Measurements from ENCODE around the gene TRPV5. TPM values are rescaled to one million over a fixed set of nuclear protein-coding genes. Genes with fewer than 3 reads are reported as not detected.

The TRPV5 gene
- total and polyA plus RNA-seq, 2 donors (not counting 3 experiments of a cell fraction or from before 2014, with no cell fraction given) = not detected

DNA sequence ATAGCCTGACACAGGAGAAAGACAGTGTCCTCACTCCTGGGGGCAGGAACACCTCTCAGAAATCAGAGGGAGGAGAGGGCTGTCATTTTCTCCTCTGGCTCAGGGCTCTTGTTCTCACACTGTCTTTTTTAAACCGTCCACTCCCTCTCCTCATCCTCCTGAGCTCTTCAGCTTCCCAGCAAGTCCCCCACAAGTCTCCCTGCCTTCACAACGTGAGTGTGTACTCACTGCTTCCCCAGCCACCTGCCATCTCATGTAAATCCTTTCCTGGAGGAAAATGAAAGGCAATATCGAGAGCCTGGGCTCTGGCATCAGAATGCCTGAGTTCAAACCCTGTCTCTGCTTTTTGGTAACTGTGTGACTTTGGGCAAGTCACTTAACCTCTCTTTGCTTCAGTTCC lies 11.5 kb upstream of the TRPV5 start:
- ChIA-PET POLR2A (no interaction called here), CTCF (no interaction called here)
- BruUV-seq (replicated peaks) = no TSS peak
- no peaks in the 10 kb centered on the region for H4K20me1 ChIP-seq (replicated peaks; ENCODE audit: control insufficient read depth, extremely low read depth, insufficient read depth, low read length)
- H3K9ac ChIP-seq (replicated peaks; ENCODE audit: extremely low read depth, insufficient read depth, low read length) = no peak overlapping the region
- H3K4me1 ChIP-seq (ENCODE audit: control insufficient read depth, extremely low read depth, insufficient read depth, low read length) = no peaks in the 10 kb centered on the region
- DNase-seq (ENCODE audit: low read depth, low spot score) (no peak), FAIRE-seq (no peak)
- no peak overlapping the region for H3K4me3 ChIP-seq (replicated peaks in 1 of 3; ENCODE audit: insufficient read depth in 1 of 3, low read depth in 1 of 3, low read length in 3 of 3)
- no peak overlapping the region for H3K4me2 ChIP-seq (ENCODE audit: insufficient read depth, low read length)
- no peaks in the 10 kb centered on the region for H3K9me1 ChIP-seq (replicated peaks; ENCODE audit: control insufficient read depth, extremely low read depth, insufficient read depth, low read length)
- H3K9me3 ChIP-seq (replicated peaks; ENCODE audit: control insufficient read depth, insufficient read depth, low read length) = no peaks in the 10 kb centered on the region
- dilution Hi-C loops (cut with MboI; ENCODE audit: extremely low pct_ligation_motif_present, low sequenced_read_pairs) (no loop called here), intact Hi-C loops (cut with micrococcal nuclease) (no loop called here)
- H3K36me3 ChIP-seq (ENCODE audit: control insufficient read depth in 2 of 2, extremely low read depth in 1 of 2, insufficient read depth in 2 of 2, low read length in 2 of 2) = no peaks in the 10 kb centered on the region
- no peak overlapping the region for H3K27ac ChIP-seq (ENCODE audit: insufficient read depth, low read depth, low read length)
- H3K79me2 ChIP-seq (ENCODE audit: control insufficient read depth, insufficient read depth, low read length) = no peaks in the 10 kb centered on the region
- H2AFZ ChIP-seq (ENCODE audit: low read depth, low read length) = no peak overlapping the region
- TF ChIP-seq POLR2AphosphoS5 (IDR thresholded peaks at IDR 0.05; ENCODE audit: insufficient read depth, low read depth, low read length) = no peak
- no peak for TF ChIP-seq FOS (IDR thresholded peaks at IDR 0.05; ENCODE audit: borderline replicate concordance, insufficient read depth, low read length)
- no peak for TF ChIP-seq EZH2 (IDR thresholded peaks at IDR 0.05; ENCODE audit: borderline replicate concordance, low read depth, low read length, severe bottlenecking)
- TF ChIP-seq MYC (IDR thresholded peaks at IDR 0.05; ENCODE audit: low read depth, low read length) = no peak
- TF ChIP-seq POLR2A (IDR thresholded peaks at IDR 0.05; ENCODE audit: low read depth, low read length) = no peak
- TF ChIP-seq JUN (IDR thresholded peaks at IDR 0.05; ENCODE audit: borderline replicate concordance, insufficient read depth, insufficient read length, low read depth) = no peak
- TF ChIP-seq, protein P1, sequence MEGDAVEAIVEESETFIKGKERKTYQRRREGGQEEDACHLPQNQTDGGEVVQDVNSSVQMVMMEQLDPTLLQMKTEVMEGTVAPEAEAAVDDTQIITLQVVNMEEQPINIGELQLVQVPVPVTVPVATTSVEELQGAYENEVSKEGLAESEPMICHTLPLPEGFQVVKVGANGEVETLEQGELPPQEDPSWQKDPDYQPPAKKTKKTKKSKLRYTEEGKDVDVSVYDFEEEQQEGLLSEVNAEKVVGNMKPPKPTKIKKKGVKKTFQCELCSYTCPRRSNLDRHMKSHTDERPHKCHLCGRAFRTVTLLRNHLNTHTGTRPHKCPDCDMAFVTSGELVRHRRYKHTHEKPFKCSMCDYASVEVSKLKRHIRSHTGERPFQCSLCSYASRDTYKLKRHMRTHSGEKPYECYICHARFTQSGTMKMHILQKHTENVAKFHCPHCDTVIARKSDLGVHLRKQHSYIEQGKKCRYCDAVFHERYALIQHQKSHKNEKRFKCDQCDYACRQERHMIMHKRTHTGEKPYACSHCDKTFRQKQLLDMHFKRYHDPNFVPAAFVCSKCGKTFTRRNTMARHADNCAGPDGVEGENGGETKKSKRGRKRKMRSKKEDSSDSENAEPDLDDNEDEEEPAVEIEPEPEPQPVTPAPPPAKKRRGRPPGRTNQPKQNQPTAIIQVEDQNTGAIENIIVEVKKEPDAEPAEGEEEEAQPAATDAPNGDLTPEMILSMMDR (IDR thresholded peaks at IDR 0.05; ENCODE audit: extremely low read depth in 1 of 2, insufficient read depth in 1 of 2, low read depth in 1 of 2, low read length in 2 of 2) = no peak
- TF ChIP-seq, protein P2, sequence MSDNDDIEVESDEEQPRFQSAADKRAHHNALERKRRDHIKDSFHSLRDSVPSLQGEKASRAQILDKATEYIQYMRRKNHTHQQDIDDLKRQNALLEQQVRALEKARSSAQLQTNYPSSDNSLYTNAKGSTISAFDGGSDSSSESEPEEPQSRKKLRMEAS (IDR thresholded peaks at IDR 0.05; ENCODE audit: insufficient read depth, insufficient read length) = no peak
- TF ChIP-seq GATA2 (IDR thresholded peaks at IDR 0.05; ENCODE audit: insufficient read depth, insufficient read length, low read depth, low read length) = no peak
- no peaks in the 10 kb centered on the region for H3K27me3 ChIP-seq (ENCODE audit: control insufficient read depth in 2 of 2, insufficient read depth in 2 of 2, low read length in 2 of 2)
